Panc1 (cell line): ENCODE data around the gene TSC22D4. TPM values are rescaled to one million over a fixed set of nuclear protein-coding genes. Genes with fewer than 3 reads are reported as not detected.

ENCODE experiments used
- ATAC-seq: fragments of 200-7000 bp; cut with Tn5 transposase; 2 replicates; pipeline ENCODE4 v1.9.1; 2020; ENCODE audit warnings: mild to moderate bottlenecking, moderate library complexity
- BruUV-seq: library from RNA; stranded (reverse); fragments of 400-500 nt; replicated peaks from 2 replicates; lab custom pipeline; 2021; lab: Mats Ljungman, UMichigan
- CTCF ChIA-PET: fragments of 300-600 bp; sonication (Branson Sonifier 250); formaldehyde crosslinking; loops from one replicate; lab custom pipeline; 2022; ENCODE audit warnings: antibody characterized with exemption; lab: Charles Lee
- POLR2A ChIA-PET: fragments of 300-600 bp; sonication (Branson Sonifier 250); formaldehyde crosslinking; loops from one replicate; lab custom pipeline; 2022; ENCODE audit warnings: antibody characterized with exemption; lab: Charles Lee
- DNase-seq: peaks from one replicate; pipeline ENCODE4 v3.0.0-alpha.2; 2010; ENCODE audit warnings: low read depth, low spot score
- H3K27ac ChIP-seq: 2 replicates; pipeline ENCODE4 v1.5.1; 2011; ENCODE audit warnings: mild to moderate bottlenecking, low read length, inconsistent platforms
- H3K27me3 ChIP-seq: fragments of 200-500 bp; sonication (Bioruptor generic); 2 replicates; pipeline ENCODE4 v1.6.0; 2014; ENCODE audit warnings: low read length, inconsistent platforms; ENCODE audit not compliant: control insufficient read depth, insufficient read depth
- H3K36me3 ChIP-seq: fragments of 200-500 bp; sonication (Bioruptor generic); 2 replicates; pipeline ENCODE4 v1.5.1; 2014; ENCODE audit warnings: inconsistent platforms, mild to moderate bottlenecking, low read length, moderate library complexity; ENCODE audit not compliant: control insufficient read depth, insufficient read depth
- H3K4me1 ChIP-seq: 2 replicates; pipeline ENCODE4 v1.5.1; 2011; ENCODE audit warnings: inconsistent platforms, mild to moderate bottlenecking, low read length, moderate library complexity; ENCODE audit not compliant: control insufficient read depth, insufficient read depth
- H3K4me3 ChIP-seq, 2 experiments: 2 replicates each; pipeline ENCODE4 v1.5.1; 2011 to 2012; ENCODE audit warnings: low read depth in 2 of 2, low read length in 2 of 2, mild to moderate bottlenecking in 2 of 2, inconsistent platforms in 1 of 2, moderate library complexity in 1 of 2
- H3K9me3 ChIP-seq: fragments of 200-500 bp; sonication (Bioruptor generic); 2 replicates; pipeline ENCODE4 v1.5.1; 2014; ENCODE audit warnings: low read depth, mild to moderate bottlenecking, inconsistent platforms, low read length, moderate library complexity; ENCODE audit not compliant: control insufficient read depth, insufficient read depth
- POLR2AphosphoS5 ChIP-seq: IDR thresholded peaks from 2 replicates; pipeline ENCODE4 v1.6.1; 2012; ENCODE audit warnings: mild to moderate bottlenecking, low read depth, low read length, moderate library complexity
- REST ChIP-seq, 2 experiments: IDR thresholded peaks; 2 replicates each; pipeline ENCODE4 v1.6.1; 2011 to 2012; ENCODE audit warnings: low read depth in 2 of 2, control low read depth in 1 of 2, low read length in 1 of 2, mild to moderate bottlenecking in 1 of 2, moderate library complexity in 1 of 2; ENCODE audit not compliant: insufficient read depth in 1 of 2
- SIN3A ChIP-seq: IDR thresholded peaks from 2 replicates; pipeline ENCODE4 v1.6.1; 2012; ENCODE audit warnings: low read depth, mild to moderate bottlenecking, low read length, moderate library complexity, borderline replicate concordance; ENCODE audit not compliant: insufficient read depth
- TCF7L2 ChIP-seq: IDR thresholded peaks from 2 replicates; pipeline ENCODE4 v1.6.1; 2011; ENCODE audit warnings: mild to moderate bottlenecking, low read depth, low read length, inconsistent platforms
- in situ Hi-C: cut with HindIII; loops from 2 replicates; pipeline ENCODE4 v1.10.0; 2016; ENCODE audit warnings: low sequenced_read_pairs, low pct_unique_long_range_greater_than_20kb
- intact Hi-C: fragments of 100-400 bp; cut with micrococcal nuclease; formaldehyde crosslinking; loops from one replicate; pipeline ENCODE4 v1.10.0; 2022; ENCODE audit not compliant: unreplicated experiment
- total RNA-seq: library from RNA; stranded (reverse); gene quantifications from one replicate; pipeline ENCODE4 v1.2.1, GENCODE V29; 2021; ENCODE audit not compliant: unreplicated experiment
- TF ChIP-seq, protein P1 (sequence below): fragments of 450-650 bp; IDR thresholded peaks from 2 replicates; pipeline ENCODE4 v1.5.1; 2017; ENCODE audit warnings: mild to moderate bottlenecking

Gene TSC22D4
- total RNA-seq, 1 experiment from 2014 or later: 82.6 TPM

GRCh38 chr7:100517305-100517704 is 38.3 kb upstream of the TSC22D4 start:
- Histone ChIP-seq H3K27me3 (no peaks in the 10 kb centered on the region), H3K27ac (no peak overlapping the region), H3K4me3 (no peak overlapping the region), H3K4me1 (no peaks in the 10 kb centered on the region), H3K9me3 (no peaks in the 10 kb centered on the region), H3K36me3 (no peaks in the 10 kb centered on the region)
- TF ChIP-seq POLR2AphosphoS5 (no peak), SIN3A (no peak), TCF7L2 (no peak), REST (IDR thresholded peaks at IDR 0.05; ENCODE audit: insufficient read depth in 1 of 2, low read depth in 2 of 2, low read length in 1 of 2) (no peak)
- TF ChIP-seq, protein P1, sequence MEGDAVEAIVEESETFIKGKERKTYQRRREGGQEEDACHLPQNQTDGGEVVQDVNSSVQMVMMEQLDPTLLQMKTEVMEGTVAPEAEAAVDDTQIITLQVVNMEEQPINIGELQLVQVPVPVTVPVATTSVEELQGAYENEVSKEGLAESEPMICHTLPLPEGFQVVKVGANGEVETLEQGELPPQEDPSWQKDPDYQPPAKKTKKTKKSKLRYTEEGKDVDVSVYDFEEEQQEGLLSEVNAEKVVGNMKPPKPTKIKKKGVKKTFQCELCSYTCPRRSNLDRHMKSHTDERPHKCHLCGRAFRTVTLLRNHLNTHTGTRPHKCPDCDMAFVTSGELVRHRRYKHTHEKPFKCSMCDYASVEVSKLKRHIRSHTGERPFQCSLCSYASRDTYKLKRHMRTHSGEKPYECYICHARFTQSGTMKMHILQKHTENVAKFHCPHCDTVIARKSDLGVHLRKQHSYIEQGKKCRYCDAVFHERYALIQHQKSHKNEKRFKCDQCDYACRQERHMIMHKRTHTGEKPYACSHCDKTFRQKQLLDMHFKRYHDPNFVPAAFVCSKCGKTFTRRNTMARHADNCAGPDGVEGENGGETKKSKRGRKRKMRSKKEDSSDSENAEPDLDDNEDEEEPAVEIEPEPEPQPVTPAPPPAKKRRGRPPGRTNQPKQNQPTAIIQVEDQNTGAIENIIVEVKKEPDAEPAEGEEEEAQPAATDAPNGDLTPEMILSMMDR: no peak
- ChIA-PET CTCF (no interaction called here), POLR2A (no interaction called here)
- BruUV-seq: no TSS peak
- in situ Hi-C loops (no loop called here), intact Hi-C loops (no loop called here)
- DNase-seq (no peak), ATAC-seq (no peak)

DNA sequence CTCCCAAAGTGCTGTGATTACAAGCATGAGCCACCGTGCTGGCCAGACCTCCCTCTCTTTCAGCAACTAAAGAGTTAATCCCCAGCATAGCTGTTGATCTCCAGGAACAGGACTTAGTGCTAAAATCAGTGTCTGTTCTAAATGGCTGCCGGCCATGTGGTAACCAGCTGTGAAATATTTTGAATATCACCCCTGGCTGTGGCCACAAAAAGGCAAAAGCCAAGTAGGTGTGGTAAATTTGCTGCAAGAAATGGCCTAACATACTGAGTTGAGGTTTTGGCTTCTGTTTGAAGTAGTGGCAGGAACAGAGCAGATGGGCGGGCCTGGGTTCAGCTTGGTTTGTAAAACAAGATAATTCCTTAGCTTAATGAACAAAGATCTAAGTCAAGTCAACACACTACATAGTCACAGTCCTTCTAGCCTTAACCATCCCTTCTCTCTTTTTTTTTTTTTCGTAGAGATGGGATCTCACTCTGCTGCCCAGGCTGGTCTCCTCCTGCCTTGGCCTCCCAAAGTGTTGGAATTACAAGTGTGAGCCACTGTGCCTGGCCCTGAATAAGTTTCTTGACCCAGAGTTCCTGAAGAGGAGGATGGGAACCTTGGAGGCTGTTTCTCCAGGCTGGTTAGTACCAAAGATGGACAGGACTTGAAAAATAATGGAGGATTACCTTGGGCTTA is 37.3 kb upstream of the TSC22D4 start:
- no peak overlapping the region for H3K4me3 ChIP-seq
- H3K27me3 ChIP-seq: no peaks in the 10 kb centered on the region
- no TSS peak for BruUV-seq
- POLR2A ChIA-PET: interaction anchor here (0.6 kb wide), 1 partner anchor 14 kb away, joined by 5 read pairs; no protein-coding TSS in a partner anchor
- DNase-seq (no peak), ATAC-seq (peak; percentile 59; the same call in 1 of the 2 replicates)
- in situ Hi-C loops (no loop called here), intact Hi-C loops (no loop called here)
- H3K9me3 ChIP-seq: no peaks in the 10 kb centered on the region
- H3K27ac ChIP-seq: 0 out of 2 replicates have a peak overlapping the region, but pooled peaks have one; percentile 6
- CTCF ChIA-PET: no interaction called here
- TF ChIP-seq REST (IDR thresholded peaks at IDR 0.05; ENCODE audit: insufficient read depth in 1 of 2, low read depth in 2 of 2, low read length in 1 of 2) (no peak), POLR2AphosphoS5 (no peak), SIN3A (no peak)
- TF ChIP-seq, protein P1: no peak
- no peaks in the 10 kb centered on the region for H3K4me1 ChIP-seq
- H3K36me3 ChIP-seq: no peaks in the 10 kb centered on the region
